ENCODE data around the gene DMGDH. TPM values are rescaled to one million over a fixed set of nuclear protein-coding genes. Genes with fewer than 3 reads are reported as not detected.

DMGDH gene
- total and polyA plus RNA-seq, 2 donors (not counting 3 experiments of a cell fraction or from before 2014, with no cell fraction given) = 0.11 TPM; not detected in 1

GRCh38 chr5:78985725-78986223 is 83.7 kb downstream of the DMGDH start:
- intact Hi-C loops (cut with micrococcal nuclease) (loop anchor here (2.0 to 10.0 kb wide), 3 partner anchors 251 to 621 kb away; partner anchors contain the start of genes JMY and SCAMP1), dilution Hi-C loops (cut with MboI; ENCODE audit: extremely low pct_ligation_motif_present, low sequenced_read_pairs) (no loop called here)
- FAIRE-seq (no peak), DNase-seq (ENCODE audit: low read depth, low spot score) (peak; percentile 71)
- Histone ChIP-seq H3K4me3 (replicated peaks in 1 of 3; ENCODE audit: insufficient read depth in 1 of 3, low read depth in 1 of 3, low read length in 3 of 3) (peak overlapping the region; percentile 69 to 96 (median 71)), H3K36me3 (ENCODE audit: control insufficient read depth in 2 of 2, extremely low read depth in 1 of 2, insufficient read depth in 2 of 2, low read length in 2 of 2) (no peaks in the 10 kb centered on the region), H3K9me3 (replicated peaks; ENCODE audit: control insufficient read depth, insufficient read depth, low read length) (no peaks in the 10 kb centered on the region), H3K79me2 (ENCODE audit: control insufficient read depth, insufficient read depth, low read length) (no peaks in the 10 kb centered on the region), H3K4me1 (ENCODE audit: control insufficient read depth, extremely low read depth, insufficient read depth, low read length) (peaks cover 19% of the 10 kb centered on the region), H3K4me2 (ENCODE audit: insufficient read depth, low read length) (peak overlapping the region; percentile 97), H3K27ac (ENCODE audit: insufficient read depth, low read depth, low read length) (peak overlapping the region; percentile 88), H3K9me1 (replicated peaks; ENCODE audit: control insufficient read depth, extremely low read depth, insufficient read depth, low read length) (no peaks in the 10 kb centered on the region), H3K27me3 (ENCODE audit: control insufficient read depth in 2 of 2, insufficient read depth in 2 of 2, low read length in 2 of 2) (no peaks in the 10 kb centered on the region), H4K20me1 (replicated peaks; ENCODE audit: control insufficient read depth, extremely low read depth, insufficient read depth, low read length) (no peaks in the 10 kb centered on the region), H2AFZ (ENCODE audit: low read depth, low read length) (peak overlapping the region; percentile 84), H3K9ac (replicated peaks; ENCODE audit: extremely low read depth, insufficient read depth, low read length) (peak overlapping the region; percentile 89)
- no peak for TF ChIP-seq POLR2AphosphoS5 (IDR thresholded peaks at IDR 0.05; ENCODE audit: insufficient read depth, low read depth, low read length)
- TF ChIP-seq CTCF (IDR thresholded peaks at IDR 0.05; ENCODE audit: extremely low read depth in 1 of 2, insufficient read depth in 1 of 2, low read depth in 1 of 2, low read length in 2 of 2) = no peak
- TF ChIP-seq FOS (IDR thresholded peaks at IDR 0.05; ENCODE audit: borderline replicate concordance, insufficient read depth, low read length) = peak; percentile 32
- TF ChIP-seq EZH2 (IDR thresholded peaks at IDR 0.05; ENCODE audit: borderline replicate concordance, low read depth, low read length, severe bottlenecking) = no peak
- no peak for TF ChIP-seq GATA2 (IDR thresholded peaks at IDR 0.05; ENCODE audit: insufficient read depth, insufficient read length, low read depth, low read length)
- TF ChIP-seq JUN (IDR thresholded peaks at IDR 0.05; ENCODE audit: borderline replicate concordance, insufficient read depth, insufficient read length, low read depth) = peak; percentile 1
- TF ChIP-seq, protein P1, sequence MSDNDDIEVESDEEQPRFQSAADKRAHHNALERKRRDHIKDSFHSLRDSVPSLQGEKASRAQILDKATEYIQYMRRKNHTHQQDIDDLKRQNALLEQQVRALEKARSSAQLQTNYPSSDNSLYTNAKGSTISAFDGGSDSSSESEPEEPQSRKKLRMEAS (IDR thresholded peaks at IDR 0.05; ENCODE audit: insufficient read depth, insufficient read length) = no peak
- TF ChIP-seq MYC (IDR thresholded peaks at IDR 0.05; ENCODE audit: low read depth, low read length) = no peak
- no peak for TF ChIP-seq POLR2A (IDR thresholded peaks at IDR 0.05; ENCODE audit: low read depth, low read length)
- ChIA-PET CTCF (interaction anchor here (0.7 to 3.6 kb wide), 12 partner anchors 11 to 1098 kb away, joined by 3 to 33 read pairs (median 6); partner anchors contain the start of gene SCAMP1), POLR2A (no interaction called here)
- TSS peak; percentile 51 for BruUV-seq (replicated peaks)
